Lower lobe of right lung (tissue), 2 donors: ENCODE data around the gene AKT1. TPM values are rescaled to one million over a fixed set of nuclear protein-coding genes. Genes with fewer than 3 reads are reported as not detected.

Source experiments
- ATAC-seq, 2 donors: fragments of 200-7000 bp; cut with Tn5 transposase; one replicate each; pipeline ENCODE4 v1.9.1; 2020 to 2022; ENCODE audit warnings: mild to moderate bottlenecking in 2 of 2, moderate library complexity in 2 of 2
- DNase-seq: peaks from one replicate; pipeline ENCODE4 v3.0.0-alpha.2; 2020
- H3K27ac ChIP-seq: fragments of 200-600 bp; one replicate; pipeline ENCODE4 v1.8.0; 2022
- H3K27me3 ChIP-seq: fragments of 200-600 bp; one replicate; pipeline ENCODE4 v1.8.0; 2022; ENCODE audit warnings: low read depth
- H3K36me3 ChIP-seq: fragments of 200-600 bp; one replicate; pipeline ENCODE4 v1.8.0; 2022; ENCODE audit warnings: mild to moderate bottlenecking
- H3K4me1 ChIP-seq: fragments of 200-600 bp; one replicate; pipeline ENCODE4 v1.8.0; 2022
- H3K4me3 ChIP-seq: fragments of 200-600 bp; one replicate; pipeline ENCODE4 v1.8.0; 2022; ENCODE audit warnings: mild to moderate bottlenecking
- H3K9me3 ChIP-seq: fragments of 200-600 bp; one replicate; pipeline ENCODE4 v1.8.0; 2022
- intact Hi-C: fragments of 100-400 bp; cut with DNase I; formaldehyde crosslinking; loops from one replicate; pipeline ENCODE4 v1.11.0; 2022
- total RNA-seq: library from RNA; stranded (reverse); fragmentation: NEBNext Ultra II Directional; extraction: Animal tissue kit (Norgen Biotek cat#: 25700); gene quantifications from one replicate; pipeline ENCODE4 v1.2.1, GENCODE V29; 2021
- TF ChIP-seq, protein P1 (sequence below): fragments of 200-600 bp; IDR thresholded peaks from one replicate; pipeline ENCODE4 v1.8.0; 2022; ENCODE audit warnings: antibody characterized with exemption, mild to moderate bottlenecking
- donor health status: DM: no; HTN: yes; CAD: no; lungs with severe emphysema.

AKT1 gene
- total RNA-seq, 1 donor from 2014 or later, result 154 TPM

DNA sequence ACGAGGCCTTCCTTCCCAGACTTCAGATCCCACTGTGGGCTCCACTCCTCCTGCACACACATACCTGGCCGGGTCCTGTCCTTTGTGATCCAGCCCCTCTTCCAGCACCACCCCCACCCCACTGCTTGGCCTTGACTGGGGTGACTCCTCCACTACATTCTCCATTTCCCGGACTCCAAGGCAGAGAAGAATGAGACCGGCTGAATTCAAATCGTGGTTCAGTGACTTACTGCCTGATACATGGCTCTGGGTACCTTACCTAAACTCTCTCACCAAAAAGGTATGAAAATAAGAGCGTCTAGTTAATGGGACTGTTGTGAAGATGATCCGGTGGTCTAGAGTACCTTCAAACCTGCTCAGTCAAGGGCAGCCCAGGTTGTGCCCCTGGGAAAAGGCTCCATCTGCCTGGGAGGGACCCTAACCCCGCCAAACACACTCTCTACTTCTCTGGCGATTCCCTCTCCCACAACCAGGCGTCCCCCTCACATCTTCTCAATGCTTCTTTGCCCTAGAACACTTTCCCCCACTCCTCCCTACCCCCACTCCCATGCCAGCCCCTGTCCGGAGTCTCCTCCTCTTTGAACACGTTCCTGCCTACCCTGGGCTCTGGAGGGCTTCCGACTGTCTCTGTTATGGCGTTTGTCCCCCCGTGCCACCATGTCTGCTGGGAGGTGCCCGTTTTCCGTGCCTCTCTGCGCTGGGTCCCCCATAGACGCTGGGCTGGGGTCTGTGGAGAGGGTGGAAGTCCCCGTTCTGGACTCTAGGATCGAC lies 3.9 kb upstream of the AKT1 start:
- intact Hi-C loops, result no loop called here
- no peaks in the 10 kb centered on the region for H3K36me3 ChIP-seq
- H3K4me3 ChIP-seq, result peak overlapping the region; percentile 88
- H3K9me3 ChIP-seq, result no peaks in the 10 kb centered on the region
- peaks cover 66% of the 10 kb centered on the region for H3K4me1 ChIP-seq
- DNase-seq (no peak), ATAC-seq (no peak)
- peak overlapping the region; percentile 96 for H3K27ac ChIP-seq
- TF ChIP-seq, protein P1, sequence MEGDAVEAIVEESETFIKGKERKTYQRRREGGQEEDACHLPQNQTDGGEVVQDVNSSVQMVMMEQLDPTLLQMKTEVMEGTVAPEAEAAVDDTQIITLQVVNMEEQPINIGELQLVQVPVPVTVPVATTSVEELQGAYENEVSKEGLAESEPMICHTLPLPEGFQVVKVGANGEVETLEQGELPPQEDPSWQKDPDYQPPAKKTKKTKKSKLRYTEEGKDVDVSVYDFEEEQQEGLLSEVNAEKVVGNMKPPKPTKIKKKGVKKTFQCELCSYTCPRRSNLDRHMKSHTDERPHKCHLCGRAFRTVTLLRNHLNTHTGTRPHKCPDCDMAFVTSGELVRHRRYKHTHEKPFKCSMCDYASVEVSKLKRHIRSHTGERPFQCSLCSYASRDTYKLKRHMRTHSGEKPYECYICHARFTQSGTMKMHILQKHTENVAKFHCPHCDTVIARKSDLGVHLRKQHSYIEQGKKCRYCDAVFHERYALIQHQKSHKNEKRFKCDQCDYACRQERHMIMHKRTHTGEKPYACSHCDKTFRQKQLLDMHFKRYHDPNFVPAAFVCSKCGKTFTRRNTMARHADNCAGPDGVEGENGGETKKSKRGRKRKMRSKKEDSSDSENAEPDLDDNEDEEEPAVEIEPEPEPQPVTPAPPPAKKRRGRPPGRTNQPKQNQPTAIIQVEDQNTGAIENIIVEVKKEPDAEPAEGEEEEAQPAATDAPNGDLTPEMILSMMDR, result no peak
- no peaks in the 10 kb centered on the region for H3K27me3 ChIP-seq

DNA sequence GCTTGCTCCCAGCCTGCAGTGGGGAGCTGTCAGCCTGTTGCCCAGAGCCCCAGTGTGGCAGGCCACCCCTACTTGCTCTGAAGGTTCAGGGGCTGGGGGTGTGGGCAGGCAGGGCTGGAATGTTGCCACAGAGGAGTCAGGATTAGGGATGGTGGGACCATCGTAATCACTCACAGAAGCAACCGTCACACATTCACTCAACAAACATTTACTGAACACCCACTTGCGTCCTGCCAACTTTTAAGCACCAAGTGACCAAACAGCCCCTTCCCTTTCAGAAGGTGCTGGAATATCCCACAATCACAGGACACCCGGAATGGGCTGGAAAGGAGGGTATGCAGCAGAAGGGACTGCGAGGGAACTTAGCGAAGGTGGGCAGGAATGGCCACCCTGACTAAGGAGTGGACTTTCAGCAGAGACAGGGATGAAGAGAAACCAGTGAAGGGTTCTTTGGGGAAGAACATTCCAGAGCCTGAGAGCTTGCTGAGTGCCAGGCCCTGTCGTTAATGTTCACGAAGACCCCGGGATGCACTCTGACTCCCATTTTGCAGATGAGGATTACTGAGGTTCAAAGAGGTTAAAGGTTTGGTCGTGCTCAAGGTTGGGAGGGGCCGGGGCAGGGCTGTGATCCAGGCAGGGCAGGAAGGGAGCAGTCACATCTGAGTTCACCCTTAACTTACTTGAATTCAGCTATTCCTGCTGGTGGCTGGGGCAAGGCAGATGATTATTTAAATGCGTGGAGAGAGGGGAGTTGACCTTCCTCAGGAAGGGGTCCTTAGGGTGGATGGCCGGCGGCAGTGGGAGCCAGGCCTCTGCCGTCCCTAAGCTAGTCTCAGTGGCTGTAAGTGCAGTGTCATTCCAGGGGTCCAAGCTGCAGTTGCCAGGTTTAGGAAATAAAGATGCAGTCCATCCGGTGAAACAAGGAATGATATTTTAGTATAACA lies 3.0 kb upstream of the AKT1 start:
- Histone ChIP-seq H3K36me3 (no peaks in the 10 kb centered on the region), H3K9me3 (no peaks in the 10 kb centered on the region), H3K4me3 (no peak overlapping the region), H3K27ac (peak overlapping the region; percentile 96), H3K4me1 (peaks cover 73% of the 10 kb centered on the region), H3K27me3 (no peaks in the 10 kb centered on the region)
- intact Hi-C loops, result no loop called here
- TF ChIP-seq, protein P1, result no peak
- DNase-seq (no peak), ATAC-seq (no peak)

DNA sequence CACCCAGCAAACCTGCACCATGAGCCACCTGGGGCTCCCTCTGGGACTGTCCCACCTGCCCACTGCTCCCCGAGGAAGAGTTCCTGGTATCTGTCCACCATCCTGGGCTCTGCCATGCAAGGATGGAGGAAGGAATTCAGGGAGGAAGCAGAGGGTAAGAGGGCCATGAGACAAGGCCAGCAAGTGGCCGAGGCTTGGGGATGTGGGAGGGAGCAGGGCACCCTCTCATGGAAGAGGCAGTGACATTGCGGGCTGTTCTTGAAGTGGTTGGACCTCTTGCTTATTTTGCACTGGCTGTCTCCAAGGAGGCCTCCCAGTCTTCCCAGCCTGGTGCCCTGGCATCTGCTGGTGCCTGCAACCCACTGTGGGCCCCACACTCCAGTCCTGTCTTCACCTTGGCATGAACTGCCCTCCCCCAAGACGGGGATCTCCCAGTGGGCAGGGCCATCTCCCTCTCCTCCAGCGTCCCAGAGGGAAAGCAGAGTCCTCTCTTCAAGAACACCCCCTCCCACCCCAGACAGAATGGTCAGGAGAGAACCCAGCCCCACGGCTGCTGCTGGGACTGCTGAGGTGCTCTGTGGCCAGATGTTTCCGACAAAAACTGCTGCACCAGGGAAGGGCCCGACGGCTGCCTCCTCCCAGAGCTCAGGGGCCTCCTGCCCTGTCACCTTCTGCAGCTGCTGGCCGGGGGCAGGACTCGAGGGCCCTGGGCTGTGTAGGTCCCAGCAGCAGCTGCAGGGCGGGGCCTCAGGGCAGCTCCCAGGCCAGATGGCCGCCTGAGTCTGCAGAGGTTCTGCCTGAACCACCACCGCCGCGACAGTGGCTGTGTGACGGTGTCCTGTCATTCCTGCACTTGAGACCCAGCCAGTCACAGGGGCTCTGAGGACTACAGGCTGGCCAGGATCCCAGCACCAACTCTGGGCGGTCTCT lies 1.8 kb upstream of the AKT1 start:
- H3K9me3 ChIP-seq, result no peaks in the 10 kb centered on the region
- H3K4me1 ChIP-seq, result peaks cover 73% of the 10 kb centered on the region
- TF ChIP-seq, protein P1, result no peak
- H3K27me3 ChIP-seq, result no peaks in the 10 kb centered on the region
- H3K36me3 ChIP-seq, result no peaks in the 10 kb centered on the region
- no peak overlapping the region for H3K4me3 ChIP-seq
- no peak for DNase-seq
- peak overlapping the region; percentile 87 for H3K27ac ChIP-seq
- ATAC-seq, result peak; percentile 3 to 22
- intact Hi-C loops, result no loop called here

DNA sequence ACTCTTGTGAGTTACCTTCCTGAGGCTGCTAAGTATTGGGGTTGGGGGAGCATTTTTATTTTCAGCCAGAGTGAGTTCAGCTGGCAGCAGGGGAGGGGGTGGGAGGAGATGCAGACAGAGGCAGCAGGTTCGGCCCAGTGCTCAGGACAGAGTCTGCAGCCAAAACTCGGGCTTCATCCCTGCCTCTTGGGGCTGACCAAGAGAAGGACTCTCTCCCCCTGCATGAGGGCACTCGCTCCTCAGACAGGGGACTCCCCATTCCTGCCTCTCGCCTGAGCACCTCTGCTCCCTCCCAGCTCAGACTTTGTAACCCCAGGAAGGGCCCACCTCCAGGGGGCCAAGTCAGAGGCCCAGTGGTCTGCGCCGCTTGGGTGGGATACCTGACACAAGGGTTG lies 1.1 kb upstream of the AKT1 start:
- Histone ChIP-seq H3K27me3 (no peaks in the 10 kb centered on the region), H3K4me3 (no peak overlapping the region), H3K36me3 (peaks cover 7% of the 10 kb centered on the region), H3K9me3 (no peaks in the 10 kb centered on the region), H3K4me1 (peaks cover 73% of the 10 kb centered on the region), H3K27ac (peak overlapping the region; percentile 87)
- ATAC-seq (no peak), DNase-seq (no peak)
- intact Hi-C loops, result no loop called here
- TF ChIP-seq, protein P1, result no peak
